Stomach (tissue), 4 donors: ENCODE results near the gene USP4.

Experiments
- EP300 ChIP-seq: sonication (generic); formaldehyde crosslinking; IDR thresholded peaks from one replicate; pipeline ENCODE4 v1.6.1; 2017; ENCODE audit warnings: antibody characterized with exemption
- TF ChIP-seq, protein P1 (sequence below), 7 experiments: fragments of 450-650 bp in 4 of 7; fragments of 200-600 bp in 3 of 7; sonication (generic) in 3 of 7; IDR thresholded peaks; one replicate each; pipeline ENCODE4 v1.5.1; 2016 to 2019; ENCODE audit warnings: antibody characterized with exemption in 7 of 7, control low read depth in 2 of 7, mild to moderate bottlenecking in 1 of 7

DNA sequence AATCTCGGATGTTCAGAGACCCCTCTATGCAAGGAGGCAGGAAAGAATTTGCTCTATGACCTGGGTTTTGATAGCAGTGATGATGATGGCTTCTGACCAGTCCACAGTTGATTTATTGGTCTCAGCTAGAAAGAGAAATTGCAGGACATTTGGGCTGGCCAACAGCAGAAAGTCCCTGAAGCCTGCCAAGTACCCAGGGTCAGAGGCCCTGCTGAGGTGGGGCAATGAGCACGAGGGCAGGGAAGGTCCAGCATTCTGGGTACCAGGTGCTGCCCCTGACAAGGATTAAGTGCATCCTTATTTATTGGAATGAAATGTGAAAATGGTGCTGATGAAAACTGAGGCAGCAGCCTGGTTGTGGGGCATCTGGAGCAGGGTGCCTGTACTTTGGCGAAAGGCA lies 82.7 kb downstream of the USP4 start:
- TF ChIP-seq, protein P1, sequence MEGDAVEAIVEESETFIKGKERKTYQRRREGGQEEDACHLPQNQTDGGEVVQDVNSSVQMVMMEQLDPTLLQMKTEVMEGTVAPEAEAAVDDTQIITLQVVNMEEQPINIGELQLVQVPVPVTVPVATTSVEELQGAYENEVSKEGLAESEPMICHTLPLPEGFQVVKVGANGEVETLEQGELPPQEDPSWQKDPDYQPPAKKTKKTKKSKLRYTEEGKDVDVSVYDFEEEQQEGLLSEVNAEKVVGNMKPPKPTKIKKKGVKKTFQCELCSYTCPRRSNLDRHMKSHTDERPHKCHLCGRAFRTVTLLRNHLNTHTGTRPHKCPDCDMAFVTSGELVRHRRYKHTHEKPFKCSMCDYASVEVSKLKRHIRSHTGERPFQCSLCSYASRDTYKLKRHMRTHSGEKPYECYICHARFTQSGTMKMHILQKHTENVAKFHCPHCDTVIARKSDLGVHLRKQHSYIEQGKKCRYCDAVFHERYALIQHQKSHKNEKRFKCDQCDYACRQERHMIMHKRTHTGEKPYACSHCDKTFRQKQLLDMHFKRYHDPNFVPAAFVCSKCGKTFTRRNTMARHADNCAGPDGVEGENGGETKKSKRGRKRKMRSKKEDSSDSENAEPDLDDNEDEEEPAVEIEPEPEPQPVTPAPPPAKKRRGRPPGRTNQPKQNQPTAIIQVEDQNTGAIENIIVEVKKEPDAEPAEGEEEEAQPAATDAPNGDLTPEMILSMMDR (IDR thresholded peaks at IDR 0.05) = no peak
- TF ChIP-seq EP300 = no peak
